Measurements from ENCODE around the gene CPOX.

DNA sequence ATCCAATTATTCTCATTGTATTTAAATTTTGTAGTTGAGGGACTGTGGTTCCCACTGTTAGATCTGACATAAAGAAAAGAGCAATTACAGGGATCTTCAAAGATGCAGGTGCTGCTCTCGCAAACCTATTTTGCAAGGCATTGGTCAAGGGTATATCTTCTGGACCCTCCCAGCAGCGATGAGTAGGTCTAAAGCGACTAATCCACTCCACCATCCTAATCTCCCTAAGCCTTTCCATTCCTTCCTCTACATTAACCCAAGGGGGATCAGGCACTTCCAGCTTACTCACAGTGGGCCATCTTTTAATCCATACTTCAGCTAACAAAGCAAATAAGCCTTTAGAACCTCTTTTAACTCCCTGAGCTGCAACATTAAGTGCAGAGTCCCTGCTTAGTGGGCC is 37.0 kb upstream of the CPOX start:
- TF ChIP-seq ZNF664 (tag by site-specific recombination; IDR thresholded peaks at IDR 0.05), result no peak
- TF ChIP-seq ZBTB7A (tag by site-specific recombination; IDR thresholded peaks at IDR 0.05; ENCODE audit: low read depth), result no peak
- TF ChIP-seq CTCF (tag by site-specific recombination; IDR thresholded peaks at IDR 0.05), result no peak
- no peak for TF ChIP-seq ZNF133 (tag by site-specific recombination; IDR thresholded peaks at IDR 0.05)
- no peak for TF ChIP-seq KLF17 (tag by site-specific recombination; IDR thresholded peaks at IDR 0.05)
- no peak for TF ChIP-seq KLF10 (tag by site-specific recombination; IDR thresholded peaks at IDR 0.05)
- no peak for TF ChIP-seq ZNF175 (tag by site-specific recombination; IDR thresholded peaks at IDR 0.05)
- TF ChIP-seq YY1 (tag by site-specific recombination; IDR thresholded peaks at IDR 0.05), result no peak
- no peak for TF ChIP-seq ZNF768 (tag by site-specific recombination; IDR thresholded peaks at IDR 0.05)
- TF ChIP-seq ZNF292 (tag by site-specific recombination; IDR thresholded peaks at IDR 0.05; ENCODE audit: borderline replicate concordance, low read depth), result no peak

Data from HEK293 (cell line).